MM.1S (cell line): Measurements from ENCODE around the gene NARF.

Experiments used
- CTCF ChIP-seq: fragments of 300-600 bp; sonication (generic); IDR thresholded peaks from 2 replicates; pipeline ENCODE4 v1.5.1; 2016; ENCODE audit warnings: antibody characterized with exemption, low read length, mixed read lengths
- EZH2 ChIP-seq: fragments of 300-600 bp; sonication (generic); optimal IDR thresholded peaks from 2 replicates; pipeline ENCODE3; 2017; ENCODE audit warnings: low read depth, mild to moderate bottlenecking, antibody characterized with exemption, low read length, mixed read lengths

GRCh38 chr17:82507631-82508175 lies 49.2 kb downstream of the NARF start:
- TF ChIP-seq CTCF (no peak), EZH2 (no peak)
